AG09319 (cell line): ENCODE results near the gene SHANK3.
A peak's percentile ranks its signal among the peaks of the same experiment; 100 is the strongest.

Source experiments
- DNase-seq: peaks from one replicate; pipeline ENCODE4 v3.0.0-alpha.2; 2010; ENCODE audit warnings: low read depth; ENCODE audit errors: extremely low read depth
- CTCF ChIP-seq: IDR thresholded peaks from 2 replicates; pipeline ENCODE4 v1.5.1; 2011; ENCODE audit warnings: low read depth, mild to moderate bottlenecking, inconsistent platforms, low read length, moderate library complexity

SHANK3 gene

GRCh38 chr22:50694766-50695420, 22.3 kb downstream of the SHANK3 start:
- DNase-seq = no peak
- no peak for TF ChIP-seq CTCF

GRCh38 chr22:50695421-50696250, 23.0 kb downstream of the SHANK3 start:
- TF ChIP-seq CTCF = no peak
- DNase-seq = no peak

GRCh38 chr22:50696251-50696798, 23.7 kb downstream of the SHANK3 start:
- DNase-seq = no peak
- no peak for TF ChIP-seq CTCF

- DNase-seq = no peak
- TF ChIP-seq CTCF = peak; percentile 70
Measured at GRCh38 chr22:50696799-50697561, 24.4 kb downstream of the SHANK3 start.

GRCh38 chr22:50697667-50698506, 25.3 kb downstream of the SHANK3 start:
- DNase-seq = no peak
- TF ChIP-seq CTCF = no peak

- TF ChIP-seq CTCF = no peak
- DNase-seq = no peak
Measured at GRCh38 chr22:50698546-50698945, 25.9 kb downstream of the SHANK3 start.
